PFSK-1 (cell line): ENCODE results near the gene MAP3K10.

Experiments
- FOXP2 ChIP-seq: optimal IDR thresholded peaks from 2 replicates; pipeline ENCODE3; 2011; ENCODE audit warnings: borderline replicate concordance, control low read depth, inconsistent platforms; ENCODE audit not compliant: insufficient read depth; ENCODE audit errors: extremely low read length, extremely low read depth
- POLR2AphosphoS5 ChIP-seq: IDR thresholded peaks from 2 replicates; pipeline ENCODE4 v1.6.1; 2012; ENCODE audit warnings: low read depth, mild to moderate bottlenecking, control low read depth, low read length, moderate library complexity
- REST ChIP-seq, 2 experiments: IDR thresholded peaks; 2 replicates each; pipeline versions ENCODE4 v1.6.1 to v1.8.0; 2011 to 2012; ENCODE audit warnings: low read depth in 2 of 2, low read length in 2 of 2, control low read depth in 1 of 2, inconsistent platforms in 1 of 2, mild to moderate bottlenecking in 1 of 2, moderate library complexity in 1 of 2; ENCODE audit not compliant: insufficient read depth in 1 of 2
- SIN3A ChIP-seq: IDR thresholded peaks from 2 replicates; pipeline ENCODE4 v1.6.1; 2012; ENCODE audit warnings: mild to moderate bottlenecking, low read length, moderate library complexity, borderline replicate concordance; ENCODE audit not compliant: insufficient read depth
- TAF1 ChIP-seq: IDR thresholded peaks from 2 replicates; pipeline ENCODE4 v1.6.1; 2012; ENCODE audit warnings: low read length, control low read depth, borderline replicate concordance; ENCODE audit not compliant: insufficient read depth

The MAP3K10 gene

GRCh38 chr19:40150170-40150569 lies 41.1 kb upstream of the MAP3K10 start:
- TF ChIP-seq SIN3A (no peak), REST (IDR thresholded peaks at IDR 0.05; ENCODE audit: insufficient read depth in 1 of 2, low read depth in 2 of 2, low read length in 2 of 2) (no peak), TAF1 (no peak), FOXP2 (no peak), POLR2AphosphoS5 (no peak)

DNA sequence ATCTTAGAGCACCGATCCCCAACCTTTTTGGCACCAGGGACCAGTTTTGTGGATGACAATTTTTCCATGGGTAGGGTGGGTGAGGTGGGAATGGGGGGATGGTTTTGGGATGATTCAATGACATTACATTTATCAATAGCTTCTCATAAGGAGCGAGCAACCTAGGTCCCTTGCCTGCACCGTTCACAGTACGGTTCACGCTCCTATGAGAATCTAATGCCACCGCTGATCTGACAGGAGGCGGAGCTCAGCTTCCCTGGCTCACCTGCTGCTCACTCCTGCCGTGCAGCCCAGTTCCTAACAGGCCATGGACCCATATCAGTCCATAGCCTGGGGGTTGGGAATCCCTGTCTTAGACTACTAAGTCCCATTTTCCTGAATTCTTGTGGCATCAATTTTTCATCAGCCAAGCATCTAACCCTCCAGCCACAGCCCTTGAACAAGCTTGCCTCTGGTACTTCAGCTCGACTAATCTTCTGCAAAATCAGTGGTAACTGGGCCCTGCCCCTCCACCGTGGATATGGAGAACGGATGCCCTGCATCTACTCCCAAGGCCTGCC lies 37.0 kb upstream of the MAP3K10 start:
- TF ChIP-seq FOXP2 (no peak), SIN3A (no peak), REST (IDR thresholded peaks at IDR 0.05; ENCODE audit: insufficient read depth in 1 of 2, low read depth in 2 of 2, low read length in 2 of 2) (no peak), TAF1 (no peak), POLR2AphosphoS5 (no peak)

- TF ChIP-seq FOXP2 (no peak), SIN3A (no peak), POLR2AphosphoS5 (no peak), REST (IDR thresholded peaks at IDR 0.05; ENCODE audit: insufficient read depth in 1 of 2, low read depth in 2 of 2, low read length in 2 of 2) (no peak), TAF1 (no peak)
Measured at GRCh38 chr19:40155749-40156265, 35.4 kb upstream of the MAP3K10 start.

DNA sequence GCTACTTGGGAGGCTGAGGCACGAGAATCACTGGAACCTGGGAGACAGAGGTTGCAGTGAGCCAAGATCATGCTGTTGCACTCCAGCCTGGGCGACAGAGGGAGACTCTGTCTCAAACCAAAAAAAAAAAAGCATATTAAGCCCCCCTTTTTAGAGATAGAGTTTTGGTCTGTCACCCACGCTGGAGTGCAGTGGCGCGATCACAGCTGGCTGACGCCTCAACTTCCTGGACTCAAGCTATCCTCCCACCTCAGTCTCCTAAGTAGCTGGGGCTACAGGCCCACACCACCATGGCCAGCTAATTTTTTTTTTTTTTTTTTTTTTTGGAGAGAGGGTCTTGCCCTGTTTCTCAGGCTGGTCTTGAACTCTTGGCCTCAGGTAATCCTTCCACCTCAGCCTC lies 34.2 kb upstream of the MAP3K10 start:
- TF ChIP-seq POLR2AphosphoS5, result no peak
- TF ChIP-seq SIN3A, result no peak
- TF ChIP-seq TAF1, result no peak
- TF ChIP-seq FOXP2, result no peak
- TF ChIP-seq REST (IDR thresholded peaks at IDR 0.05; ENCODE audit: insufficient read depth in 1 of 2, low read depth in 2 of 2, low read length in 2 of 2), result no peak
